ENCODE data around the gene SCO1. TPM values are rescaled to one million over a fixed set of nuclear protein-coding genes. Genes with fewer than 3 reads are reported as not detected.

The SCO1 gene
- total and polyA plus RNA-seq, 2 of the 4 experiments (the other 2 are of a cell fraction): 17.0 to 21.7 TPM

DNA sequence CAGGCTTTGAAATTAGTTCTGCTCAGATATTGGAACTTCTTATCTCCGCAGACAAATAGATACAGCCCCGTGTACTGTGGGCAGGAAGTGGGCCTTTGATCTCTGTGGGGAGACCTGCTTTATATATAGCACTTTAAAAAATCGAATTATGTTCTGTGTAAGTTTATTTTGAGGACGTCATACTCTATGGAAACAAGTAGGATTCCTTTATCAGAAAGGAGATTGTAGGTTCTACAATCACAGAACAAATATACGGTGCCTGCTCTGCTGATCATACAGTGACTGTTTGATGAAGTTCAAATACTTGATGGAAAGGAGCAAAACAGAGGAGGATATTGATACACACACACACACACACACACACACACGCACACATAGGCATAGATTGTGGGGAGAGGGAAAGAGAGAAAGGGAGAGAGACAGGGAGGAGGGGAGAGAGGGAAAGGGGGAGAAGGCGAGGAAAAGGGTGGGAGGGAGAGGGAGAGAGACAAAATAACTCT, 47.2 kb upstream of the SCO1 start:
- Histone ChIP-seq H3K14ac (replicated peaks; ENCODE audit: low read depth, low read length) (no peak overlapping the region), H2BK20ac (ENCODE audit: low read depth, low read length) (no peak overlapping the region), H2BK15ac (ENCODE audit: low read depth, low read length) (no peak overlapping the region), H2AK5ac (ENCODE audit: low read depth, low read length) (no peak overlapping the region), H4K20me1 (ENCODE audit: insufficient read depth, low read length) (no peaks in the 10 kb centered on the region), H3K4me2 (ENCODE audit: low read depth, low read length) (no peak overlapping the region), H3K4me1 (ENCODE audit: control insufficient read depth, insufficient read depth, low read length) (no peaks in the 10 kb centered on the region), H3K9me1 (ENCODE audit: insufficient read depth, low read length) (no peaks in the 10 kb centered on the region), H3K23ac (ENCODE audit: low read depth, low read length) (no peak overlapping the region), H3K18ac (ENCODE audit: low read depth, low read length) (no peak overlapping the region), H3K27ac (ENCODE audit: insufficient read depth, low read length) (no peak overlapping the region), H4K5ac (ENCODE audit: low read depth, low read length) (no peak overlapping the region), H4K8ac (ENCODE audit: low read depth in 2 of 2, low read length in 2 of 2) (no peak overlapping the region), H2AK9ac (replicated peaks; ENCODE audit: low read depth, low read length, poor library complexity) (no peak overlapping the region), H3K9me3 (ENCODE audit: control insufficient read depth, insufficient read depth, low read length) (no peaks in the 10 kb centered on the region), H3K36me3 (ENCODE audit: control insufficient read depth, insufficient read depth, low read length) (no peaks in the 10 kb centered on the region), H3K9ac (ENCODE audit: low read depth, low read length) (no peak overlapping the region), H2BK5ac (ENCODE audit: low read depth, low read length, poor library complexity, severe bottlenecking) (no peak overlapping the region), H3K27me3 (ENCODE audit: control insufficient read depth, insufficient read depth, low read length) (peaks cover 14% of the 10 kb centered on the region), H3K56ac (ENCODE audit: extremely low read depth, insufficient read depth, low read length) (no peak overlapping the region), H2AFZ (replicated peaks; ENCODE audit: low read length, poor library complexity) (no peak overlapping the region), H2BK120ac (ENCODE audit: low read depth, low read length) (no peak overlapping the region), H3K4ac (ENCODE audit: low read depth, low read length) (no peak overlapping the region), H3K4me3 (ENCODE audit: insufficient read depth, low read depth, low read length) (no peak overlapping the region), H4K91ac (ENCODE audit: insufficient read depth, low read depth, low read length) (no peak overlapping the region), H3K79me1 (ENCODE audit: low read depth in 1 of 2, low read length in 2 of 2) (no peaks in the 10 kb centered on the region)
- DNase-seq: no peak
- no peak for ATAC-seq (ENCODE audit: low read depth)
- intact Hi-C loops (cut with micrococcal nuclease) (no loop called here), in situ Hi-C loops (cut with MboI; ENCODE audit: low sequenced_read_pairs) (no loop called here), dilution Hi-C loops (cut with HindIII; ENCODE audit: low sequenced_read_pairs, unreplicated experiment) (no loop called here)
- CTCF ChIA-PET: no interaction called here
- TF ChIP-seq POLR2A (IDR thresholded peaks at IDR 0.05; ENCODE audit: low read depth, low read length): no peak
- TF ChIP-seq MXI1 (IDR thresholded peaks at IDR 0.05; ENCODE audit: borderline replicate concordance, low read depth, low read length): no peak
- no peak for TF ChIP-seq SMC3 (IDR thresholded peaks at IDR 0.05; ENCODE audit: low read depth, low read length)
- no peak for TF ChIP-seq RFX5 (IDR thresholded peaks at IDR 0.05; ENCODE audit: low read depth, low read length)
- TF ChIP-seq BHLHE40 (IDR thresholded peaks at IDR 0.05; ENCODE audit: low read depth, low read length): no peak
- TF ChIP-seq, protein P1, sequence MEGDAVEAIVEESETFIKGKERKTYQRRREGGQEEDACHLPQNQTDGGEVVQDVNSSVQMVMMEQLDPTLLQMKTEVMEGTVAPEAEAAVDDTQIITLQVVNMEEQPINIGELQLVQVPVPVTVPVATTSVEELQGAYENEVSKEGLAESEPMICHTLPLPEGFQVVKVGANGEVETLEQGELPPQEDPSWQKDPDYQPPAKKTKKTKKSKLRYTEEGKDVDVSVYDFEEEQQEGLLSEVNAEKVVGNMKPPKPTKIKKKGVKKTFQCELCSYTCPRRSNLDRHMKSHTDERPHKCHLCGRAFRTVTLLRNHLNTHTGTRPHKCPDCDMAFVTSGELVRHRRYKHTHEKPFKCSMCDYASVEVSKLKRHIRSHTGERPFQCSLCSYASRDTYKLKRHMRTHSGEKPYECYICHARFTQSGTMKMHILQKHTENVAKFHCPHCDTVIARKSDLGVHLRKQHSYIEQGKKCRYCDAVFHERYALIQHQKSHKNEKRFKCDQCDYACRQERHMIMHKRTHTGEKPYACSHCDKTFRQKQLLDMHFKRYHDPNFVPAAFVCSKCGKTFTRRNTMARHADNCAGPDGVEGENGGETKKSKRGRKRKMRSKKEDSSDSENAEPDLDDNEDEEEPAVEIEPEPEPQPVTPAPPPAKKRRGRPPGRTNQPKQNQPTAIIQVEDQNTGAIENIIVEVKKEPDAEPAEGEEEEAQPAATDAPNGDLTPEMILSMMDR (conservative IDR thresholded peaks at IDR 0.05; ENCODE audit: low read depth, low read length): no peak
- no peak for TF ChIP-seq RCOR1 (IDR thresholded peaks at IDR 0.05; ENCODE audit: insufficient replicate concordance, low read length)
- TF ChIP-seq CHD1 (IDR thresholded peaks at IDR 0.05; ENCODE audit: low read depth, low read length): no peak
- no CpG with 5 or more reads among the region's 7 CpGs for WGBS, 2 experiments (ENCODE audit: extremely low coverage in 2 of 2, insufficient read length in 1 of 2)
- POLR2A ChIA-PET (ENCODE audit: unreplicated experiment): no interaction called here
- BruUV-seq (replicated peaks): no TSS peak
